Keratinocyte (primary cell): ENCODE results near the gene UNC13B. TPM values are rescaled to one million over a fixed set of nuclear protein-coding genes. Genes with fewer than 3 reads are reported as not detected.

Experiments
- DNase-seq: peaks from one replicate; pipeline ENCODE4 v3.0.0-alpha.2; 2011; ENCODE audit warnings: low read depth, missing footprints, low spot score
- FAIRE-seq: peaks from 2 replicates; lab custom pipeline; 2011; peaks lifted over from hg19 to GRCh38; lab: Jason Lieb, UNC
- H2AFZ ChIP-seq: 2 replicates; pipeline ENCODE4 v1.6.0; 2012; ENCODE audit warnings: low read length, control low read depth, inconsistent platforms; ENCODE audit not compliant: control insufficient read depth
- H3K27ac ChIP-seq: 2 replicates; pipeline ENCODE4 v1.5.1; 2011; ENCODE audit warnings: low read length; ENCODE audit not compliant: control insufficient read depth, insufficient read depth
- H3K27me3 ChIP-seq: 3 replicates; pipeline ENCODE4 v1.6.0; 2011; ENCODE audit warnings: low read length; ENCODE audit not compliant: control insufficient read depth, insufficient read depth; ENCODE audit errors: extremely low read depth
- H3K36me3 ChIP-seq, 2 experiments: 2 replicates in 1 of 2; 3 replicates in 1 of 2; pipeline ENCODE4 v1.5.1; 2011; ENCODE audit warnings: low read length in 2 of 2, mild to moderate bottlenecking in 1 of 2; ENCODE audit not compliant: control insufficient read depth in 2 of 2, insufficient read depth in 2 of 2; ENCODE audit errors: extremely low read depth in 1 of 2
- H3K4me1 ChIP-seq: 3 replicates; pipeline ENCODE4 v1.5.1; 2011; ENCODE audit warnings: low read length; ENCODE audit not compliant: control insufficient read depth, insufficient read depth; ENCODE audit errors: extremely low read depth
- H3K4me2 ChIP-seq: 3 replicates; pipeline ENCODE4 v1.6.0; 2011; ENCODE audit warnings: low read depth, low read length; ENCODE audit not compliant: control insufficient read depth, insufficient read depth; ENCODE audit errors: extremely low read depth
- H3K4me3 ChIP-seq, 3 experiments: fragments of 200-600 bp in 1 of 3; sonication (generic) in 1 of 3; 2 replicates in 2 of 3; 3 replicates in 1 of 3; pipeline ENCODE4 v1.5.1; 2011 to 2016; ENCODE audit warnings: low read length in 3 of 3, mild to moderate bottlenecking in 3 of 3, control low read depth in 2 of 3, inconsistent platforms in 1 of 3, low read depth in 1 of 3, mixed read lengths in 1 of 3, mixed run types in 1 of 3, moderate library complexity in 1 of 3; ENCODE audit not compliant: control insufficient read depth in 2 of 3, insufficient read depth in 2 of 3; ENCODE audit errors: extremely low read depth in 1 of 3
- H3K79me2 ChIP-seq: 2 replicates; pipeline ENCODE4 v1.6.0; 2012; ENCODE audit warnings: low read length; ENCODE audit not compliant: control insufficient read depth, insufficient read depth
- H3K9ac ChIP-seq: 3 replicates; pipeline ENCODE4 v1.6.0; 2011; ENCODE audit warnings: low read length; ENCODE audit not compliant: control insufficient read depth, insufficient read depth; ENCODE audit errors: extremely low read depth
- H3K9me1 ChIP-seq: 3 replicates; pipeline ENCODE4 v1.6.0; 2011; ENCODE audit warnings: low read length; ENCODE audit not compliant: control insufficient read depth, insufficient read depth; ENCODE audit errors: extremely low read depth
- H3K9me3 ChIP-seq: 2 replicates; pipeline ENCODE4 v1.5.1; 2012; ENCODE audit warnings: low read depth, low read length; ENCODE audit not compliant: control insufficient read depth
- H4K20me1 ChIP-seq: 3 replicates; pipeline ENCODE4 v1.6.0; 2011; ENCODE audit warnings: low read length; ENCODE audit not compliant: control insufficient read depth, insufficient read depth; ENCODE audit errors: extremely low read depth
- CTCF ChIP-seq, 3 experiments: IDR thresholded peaks in 1 of 3; conservative IDR thresholded peaks in 1 of 3; optimal IDR thresholded peaks in 1 of 3; 2 replicates in 2 of 3; 3 replicates in 1 of 3; pipeline versions ENCODE3 to v1.5.1; 2011; ENCODE audit warnings: low read length in 3 of 3, mild to moderate bottlenecking in 3 of 3, moderate library complexity in 2 of 3, control low read depth in 1 of 3, inconsistent platforms in 1 of 3; ENCODE audit not compliant: insufficient read depth in 2 of 3; ENCODE audit errors: extremely low read depth in 1 of 3
- EZH2 ChIP-seq: IDR thresholded peaks from one replicate; pipeline ENCODE4 v1.6.1; 2012; ENCODE audit warnings: inconsistent platforms, mild to moderate bottlenecking, low read length, moderate library complexity
- dilution Hi-C: fragments of 300-500 bp; cut with MboI; formaldehyde crosslinking; loops from one replicate; pipeline ENCODE4 v1.7.0; 2020; ENCODE audit warnings: low sequenced_read_pairs; ENCODE audit not compliant: extremely low pct_ligation_motif_present
- polyA plus RNA-seq, 5 experiments: library from polyadenylated mRNA; depleted of rRNA in 3 of 5; stranded (reverse) in 3 of 5; stranded (forward) in 1 of 5; unstranded in 1 of 5; fragments of >200 nt; gene quantifications; 1 replicate in 1 of 5; 2 replicates in 3 of 5; 3 replicates in 1 of 5; pipeline versions ENCODE4 v1.2.1 to v1.2.3, GENCODE V29; 2011 to 2012; ENCODE audit warnings: missing spikeins in 2 of 5, low read depth in 1 of 5, low replicate concordance in 1 of 5

The UNC13B gene
- polyA plus RNA-seq, 1 donor (not counting 4 experiments of a cell fraction or from before 2014, with no cell fraction given), result 9.3 TPM

GRCh38 chr9:35277628-35278359 lies 116.0 kb downstream of the UNC13B start:
- dilution Hi-C loops, result no loop called here
- no peak overlapping the region for H3K27ac ChIP-seq
- FAIRE-seq, result peak; percentile 46

GRCh38 chr9:35279946-35280345 lies 118.1 kb downstream of the UNC13B start:
- FAIRE-seq (no peak), DNase-seq (no peak)
- Histone ChIP-seq H3K9me1 (no peaks in the 10 kb centered on the region), H3K36me3 (no peaks in the 10 kb centered on the region), H3K79me2 (no peaks in the 10 kb centered on the region), H4K20me1 (no peaks in the 10 kb centered on the region), H3K4me2 (no peak overlapping the region), H3K4me3 (no peak overlapping the region), H3K9ac (no peak overlapping the region), H3K4me1 (no peaks in the 10 kb centered on the region), H3K27ac (no peak overlapping the region), H3K27me3 (no peaks in the 10 kb centered on the region), H2AFZ (no peak overlapping the region), H3K9me3 (no peaks in the 10 kb centered on the region)
- dilution Hi-C loops, result no loop called here
- TF ChIP-seq CTCF (optimal IDR thresholded peaks at IDR 0.05 in 1 of 3, IDR thresholded peaks at IDR 0.05 in 1 of 3, conservative IDR thresholded peaks at IDR 0.05 in 1 of 3; ENCODE audit: extremely low read depth in 1 of 3, insufficient read depth in 2 of 3, low read length in 3 of 3) (no peak), EZH2 (no peak)

More at GRCh38 chr9:35277628-35278359, 116.0 kb downstream of the UNC13B start:
- Histone ChIP-seq H3K4me3 (no peak overlapping the region), H3K4me1 (peaks cover 6% of the 10 kb centered on the region), H3K79me2 (no peaks in the 10 kb centered on the region), H3K27me3 (no peaks in the 10 kb centered on the region), H2AFZ (no peak overlapping the region), H3K9me1 (no peaks in the 10 kb centered on the region), H3K9me3 (no peaks in the 10 kb centered on the region), H3K9ac (no peak overlapping the region), H4K20me1 (no peaks in the 10 kb centered on the region), H3K4me2 (no peak overlapping the region), H3K36me3 (no peaks in the 10 kb centered on the region)
- no peak for DNase-seq
- TF ChIP-seq CTCF (optimal IDR thresholded peaks at IDR 0.05 in 1 of 3, IDR thresholded peaks at IDR 0.05 in 1 of 3, conservative IDR thresholded peaks at IDR 0.05 in 1 of 3; ENCODE audit: extremely low read depth in 1 of 3, insufficient read depth in 2 of 3, low read length in 3 of 3), result no peak
- no peak for TF ChIP-seq EZH2
